ENCODE results near the gene PNPLA8. TPM values are rescaled to one million over a fixed set of nuclear protein-coding genes. Genes with fewer than 3 reads are reported as not detected.

Gene PNPLA8
- total RNA-seq, 1 experiment from 2014 or later = 19.2 TPM

GRCh38 chr7:108454317-108454673 lies 71.6 kb downstream of the PNPLA8 start:
- no peak for DNase-seq (ENCODE audit: low spot score)
- H3K36me3 ChIP-seq (ENCODE audit: insufficient read depth, low read length, poor library complexity, severe bottlenecking) = no peaks in the 10 kb centered on the region
- TSS peak; percentile 17 for BruUV-seq (replicated peaks)
- no peak for TF ChIP-seq EZH2 (IDR thresholded peaks at IDR 0.05; ENCODE audit: borderline replicate concordance, low read depth, low read length, poor library complexity, severe bottlenecking)
- no peaks in the 10 kb centered on the region for H3K9me3 ChIP-seq (ENCODE audit: low read depth, low read length, poor library complexity, severe bottlenecking)
- CTCF ChIA-PET = interaction anchor here (0.6 to 0.9 kb wide), 3 partner anchors 10 to 29 kb away, joined by 3 to 10 read pairs (median 5); no protein-coding TSS in a partner anchor
- H3K4me3 ChIP-seq (ENCODE audit: low read depth, low read length, poor library complexity, severe bottlenecking) = peak overlapping the region; percentile 84
- peak overlapping the region; percentile 73 for H3K27ac ChIP-seq (ENCODE audit: low read depth, low read length, poor library complexity, severe bottlenecking)
- intact Hi-C loops (cut with micrococcal nuclease; ENCODE audit: unreplicated experiment) = loop anchor here (2.0 kb wide), 1 partner anchor 163 kb away; no protein-coding TSS in a partner anchor
- POLR2A ChIA-PET (ENCODE audit: low non-redundant PET) = interaction anchor here (0.7 kb wide), 1 partner anchor 324 kb away, joined by 3 read pairs; no protein-coding TSS in a partner anchor
- H3K4me1 ChIP-seq (ENCODE audit: insufficient read depth, low read length, poor library complexity, severe bottlenecking) = peaks cover 28% of the 10 kb centered on the region
- no peaks in the 10 kb centered on the region for H3K27me3 ChIP-seq (replicated peaks; ENCODE audit: insufficient read depth, low read depth, low read length, poor library complexity)

- Histone ChIP-seq H3K4me1 (ENCODE audit: insufficient read depth, low read length, poor library complexity, severe bottlenecking) (peaks cover 34% of the 10 kb centered on the region), H3K27me3 (replicated peaks; ENCODE audit: insufficient read depth, low read depth, low read length, poor library complexity) (no peaks in the 10 kb centered on the region), H3K27ac (ENCODE audit: low read depth, low read length, poor library complexity, severe bottlenecking) (no peak overlapping the region), H3K9me3 (ENCODE audit: low read depth, low read length, poor library complexity, severe bottlenecking) (no peaks in the 10 kb centered on the region), H3K4me3 (ENCODE audit: low read depth, low read length, poor library complexity, severe bottlenecking) (no peak overlapping the region), H3K36me3 (ENCODE audit: insufficient read depth, low read length, poor library complexity, severe bottlenecking) (no peaks in the 10 kb centered on the region)
- ChIA-PET CTCF (no interaction called here), POLR2A (ENCODE audit: low non-redundant PET) (no interaction called here)
- no TSS peak for BruUV-seq (replicated peaks)
- no peak for TF ChIP-seq CTCF (conservative IDR thresholded peaks at IDR 0.05; ENCODE audit: low read depth, low read length)
- TF ChIP-seq EZH2 (IDR thresholded peaks at IDR 0.05; ENCODE audit: borderline replicate concordance, low read depth, low read length, poor library complexity, severe bottlenecking) = no peak
- intact Hi-C loops (cut with micrococcal nuclease; ENCODE audit: unreplicated experiment) = no loop called here
- DNase-seq (ENCODE audit: low spot score) = no peak
Observed at GRCh38 chr7:108453320-108453719, 72.6 kb downstream of the PNPLA8 start.

GRCh38 chr7:108452707-108453106 lies 73.2 kb downstream of the PNPLA8 start:
- Histone ChIP-seq H3K9me3 (ENCODE audit: low read depth, low read length, poor library complexity, severe bottlenecking) (no peaks in the 10 kb centered on the region), H3K36me3 (ENCODE audit: insufficient read depth, low read length, poor library complexity, severe bottlenecking) (no peaks in the 10 kb centered on the region), H3K4me1 (ENCODE audit: insufficient read depth, low read length, poor library complexity, severe bottlenecking) (peaks cover 39% of the 10 kb centered on the region), H3K4me3 (ENCODE audit: low read depth, low read length, poor library complexity, severe bottlenecking) (no peak overlapping the region), H3K27me3 (replicated peaks; ENCODE audit: insufficient read depth, low read depth, low read length, poor library complexity) (no peaks in the 10 kb centered on the region), H3K27ac (ENCODE audit: low read depth, low read length, poor library complexity, severe bottlenecking) (no peak overlapping the region)
- ChIA-PET CTCF (interaction anchor here (1.1 kb wide), 1 partner anchor 141 kb away, joined by 3 read pairs; no protein-coding TSS in a partner anchor), POLR2A (ENCODE audit: low non-redundant PET) (no interaction called here)
- no TSS peak for BruUV-seq (replicated peaks)
- peak; percentile 73 for DNase-seq (ENCODE audit: low spot score)
- TF ChIP-seq CTCF (conservative IDR thresholded peaks at IDR 0.05; ENCODE audit: low read depth, low read length) = peak; percentile 72
- no peak for TF ChIP-seq EZH2 (IDR thresholded peaks at IDR 0.05; ENCODE audit: borderline replicate concordance, low read depth, low read length, poor library complexity, severe bottlenecking)
- intact Hi-C loops (cut with micrococcal nuclease; ENCODE audit: unreplicated experiment) = no loop called here

GRCh38 chr7:108451296-108451848 lies 74.6 kb downstream of the PNPLA8 start:
- no peak for DNase-seq (ENCODE audit: low spot score)
- Histone ChIP-seq H3K4me1 (ENCODE audit: insufficient read depth, low read length, poor library complexity, severe bottlenecking) (peaks cover 39% of the 10 kb centered on the region), H3K27ac (ENCODE audit: low read depth, low read length, poor library complexity, severe bottlenecking) (no peak overlapping the region), H3K9me3 (ENCODE audit: low read depth, low read length, poor library complexity, severe bottlenecking) (no peaks in the 10 kb centered on the region), H3K27me3 (replicated peaks; ENCODE audit: insufficient read depth, low read depth, low read length, poor library complexity) (no peaks in the 10 kb centered on the region), H3K36me3 (ENCODE audit: insufficient read depth, low read length, poor library complexity, severe bottlenecking) (no peaks in the 10 kb centered on the region), H3K4me3 (ENCODE audit: low read depth, low read length, poor library complexity, severe bottlenecking) (no peak overlapping the region)
- ChIA-PET POLR2A (ENCODE audit: low non-redundant PET) (no interaction called here), CTCF (no interaction called here)
- TF ChIP-seq CTCF (conservative IDR thresholded peaks at IDR 0.05; ENCODE audit: low read depth, low read length) (no peak), EZH2 (IDR thresholded peaks at IDR 0.05; ENCODE audit: borderline replicate concordance, low read depth, low read length, poor library complexity, severe bottlenecking) (no peak)
- intact Hi-C loops (cut with micrococcal nuclease; ENCODE audit: unreplicated experiment) = no loop called here
- no TSS peak for BruUV-seq (replicated peaks)

Measured in A673 (cell line).